CD4-positive, alpha-beta memory T cell (primary cell): Measurements from ENCODE around the gene HSPB7. TPM values are rescaled to one million over a fixed set of nuclear protein-coding genes. Genes with fewer than 3 reads are reported as not detected.
"Not testable (repeated sequence)": the region's sequence is repeated elsewhere in the genome, so short reads cannot be mapped to it uniquely, and the experiment has no call there.

Experiments used
- CTCF ChIA-PET: fragments of 350-600 bp; sonication (Branson Sonifier 250); formaldehyde crosslinking; loops from one replicate; lab custom pipeline; 2021; ENCODE audit warnings: inconsistent platforms; ENCODE audit not compliant: partially characterized antibody; lab: Charles Lee
- POLR2A ChIA-PET: fragments of 350-600 bp; sonication (Branson Sonifier 250); formaldehyde crosslinking; loops from one replicate; lab custom pipeline; 2021; ENCODE audit not compliant: partially characterized antibody; lab: Charles Lee
- DNase-seq, 5 donors: peaks; one replicate each; pipeline versions ENCODE4 v3.0.0 to v3.0.0-alpha.2; 2020 to 2022; ENCODE audit warnings: mixed read lengths in 1 of 5
- H3K27ac ChIP-seq: one replicate; pipeline ENCODE4 v1.7.0; 2013; ENCODE audit warnings: low read depth, low read length
- H3K27me3 ChIP-seq: 2 replicates; pipeline ENCODE4 v1.7.0; 2013; ENCODE audit warnings: mild to moderate bottlenecking, low read length, moderate library complexity; ENCODE audit not compliant: insufficient read depth
- H3K36me3 ChIP-seq: 2 replicates; pipeline ENCODE4 v1.7.0; 2013; ENCODE audit warnings: mild to moderate bottlenecking, low read length, moderate library complexity; ENCODE audit not compliant: insufficient read depth
- H3K4me1 ChIP-seq: 2 replicates; pipeline ENCODE4 v1.7.0; 2013; ENCODE audit warnings: mild to moderate bottlenecking, low read length, moderate library complexity; ENCODE audit not compliant: insufficient read depth
- H3K4me3 ChIP-seq, 2 donors: one replicate each; pipeline ENCODE4 v1.7.0; 2013; ENCODE audit warnings: low read length in 2 of 2, mild to moderate bottlenecking in 1 of 2
- H3K9me3 ChIP-seq, 2 donors: one replicate each; pipeline ENCODE4 v1.7.0; 2013; ENCODE audit warnings: low read length in 2 of 2, control low read depth in 1 of 2; ENCODE audit not compliant: control insufficient read depth in 1 of 2
- H3K27ac Mint-ChIP-seq, 7 donors: one replicate each; pipeline ENCODE4 v1.8.0; 2020 to 2021; ENCODE audit warnings: mixed read lengths in 7 of 7, mild to moderate bottlenecking in 6 of 7, inconsistent platforms in 3 of 7, moderate library complexity in 3 of 7
- H3K27me3 Mint-ChIP-seq, 2 donors: one replicate each; pipeline ENCODE4 v1.8.0; 2020 to 2021; ENCODE audit warnings: mixed read lengths in 2 of 2
- H3K36me3 Mint-ChIP-seq, 2 donors: one replicate each; pipeline ENCODE4 v1.8.0; 2020 to 2021; ENCODE audit warnings: mixed read lengths in 2 of 2, inconsistent platforms in 1 of 2, mild to moderate bottlenecking in 1 of 2
- H3K4me1 Mint-ChIP-seq, 4 donors: one replicate each; pipeline ENCODE4 v1.8.0; 2020 to 2021; ENCODE audit warnings: mixed read lengths in 4 of 4, mild to moderate bottlenecking in 1 of 4
- H3K4me3 Mint-ChIP-seq, 8 donors: one replicate each; pipeline ENCODE4 v1.8.0; 2020 to 2021; ENCODE audit warnings: mixed read lengths in 8 of 8, mild to moderate bottlenecking in 7 of 8, moderate library complexity in 6 of 8, inconsistent platforms in 3 of 8
- H3K9me3 Mint-ChIP-seq, 8 donors: one replicate each; pipeline ENCODE4 v1.8.0; 2020 to 2021; ENCODE audit warnings: mixed read lengths in 8 of 8, mild to moderate bottlenecking in 5 of 8, inconsistent platforms in 3 of 8, moderate library complexity in 1 of 8
- intact Hi-C: fragments of 100-400 bp; cut with micrococcal nuclease; formaldehyde crosslinking; loops from one replicate; pipeline ENCODE4 v1.15.1; 2023
- polyA plus RNA-seq, 2 donors: library from polyadenylated mRNA; unstranded; fragments of 300-500 nt; fragmentation: Illumina TruSeq; gene quantifications; one replicate each; pipeline ENCODE4 v1.2.3, GENCODE V29; 2021
- total RNA-seq, 2 experiments: library from RNA; stranded (reverse); gene quantifications; one replicate each; pipeline ENCODE4 v1.2.3, GENCODE V29; 2021

Gene HSPB7
- total and polyA plus RNA-seq, 4 experiments from 2014 or later = not detected

DNA sequence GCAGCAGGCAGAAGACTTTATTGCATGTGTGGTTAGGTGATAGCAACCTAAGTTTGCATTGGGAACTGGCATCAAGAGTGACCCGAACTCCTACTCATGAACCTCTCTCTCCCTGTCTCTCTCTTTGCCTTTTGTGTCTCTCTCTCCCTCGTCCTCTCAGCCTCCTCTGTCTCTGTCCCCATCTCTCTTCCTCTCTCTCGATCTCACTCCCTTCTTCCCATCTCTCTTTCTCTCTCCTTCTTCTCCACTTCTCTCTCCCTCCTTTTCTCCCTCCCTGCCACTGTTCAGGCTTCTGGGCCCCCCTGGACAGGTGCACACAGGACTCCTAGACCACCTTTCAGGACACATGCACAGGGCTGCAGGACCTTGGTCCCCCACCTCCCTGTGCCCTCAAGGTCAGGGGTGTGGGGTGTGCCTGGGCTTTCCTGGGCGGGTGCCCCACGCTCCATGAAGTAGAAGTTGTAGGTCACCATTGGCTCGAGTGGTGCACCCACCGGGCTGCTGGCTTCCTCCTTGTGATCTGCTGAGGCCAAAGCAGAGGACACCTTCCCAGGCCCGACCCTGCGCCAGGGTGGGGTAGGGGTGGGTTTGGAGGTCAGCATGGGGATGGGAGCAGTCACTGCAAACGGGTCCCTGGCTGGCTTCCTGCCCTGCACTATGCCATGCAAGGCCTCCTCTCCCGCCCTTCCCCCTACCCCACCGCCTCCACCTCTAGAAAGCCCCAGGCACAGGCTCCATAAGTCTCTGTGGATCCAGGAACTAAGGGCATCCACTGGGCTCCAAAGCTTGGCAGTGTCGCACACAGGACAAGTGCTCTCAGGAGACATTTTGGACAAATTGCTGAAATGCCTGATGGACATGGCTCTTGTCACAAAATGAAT is 28.7 kb downstream of the HSPB7 start:
- no peaks in the 10 kb centered on the region for H3K9me3 ChIP-seq
- H3K27ac ChIP-seq = no peak overlapping the region
- intact Hi-C loops = no loop called here
- CTCF ChIA-PET = no interaction called here
- H3K4me3 Mint-ChIP-seq = no peak overlapping the region
- H3K4me1 ChIP-seq = no peaks in the 10 kb centered on the region
- POLR2A ChIA-PET = no interaction called here
- no peaks in the 10 kb centered on the region for H3K9me3 Mint-ChIP-seq
- DNase-seq = no peak
- H3K36me3 ChIP-seq = no peaks in the 10 kb centered on the region
- peak overlapping the region in 1 of 7 donors; percentile 80 for H3K27ac Mint-ChIP-seq
- H3K4me1 Mint-ChIP-seq = no peaks in the 10 kb centered on the region
- no peak overlapping the region for H3K4me3 ChIP-seq
- no peaks in the 10 kb centered on the region for H3K27me3 Mint-ChIP-seq
- no peaks in the 10 kb centered on the region for H3K36me3 Mint-ChIP-seq
- H3K27me3 ChIP-seq = no peaks in the 10 kb centered on the region

DNA sequence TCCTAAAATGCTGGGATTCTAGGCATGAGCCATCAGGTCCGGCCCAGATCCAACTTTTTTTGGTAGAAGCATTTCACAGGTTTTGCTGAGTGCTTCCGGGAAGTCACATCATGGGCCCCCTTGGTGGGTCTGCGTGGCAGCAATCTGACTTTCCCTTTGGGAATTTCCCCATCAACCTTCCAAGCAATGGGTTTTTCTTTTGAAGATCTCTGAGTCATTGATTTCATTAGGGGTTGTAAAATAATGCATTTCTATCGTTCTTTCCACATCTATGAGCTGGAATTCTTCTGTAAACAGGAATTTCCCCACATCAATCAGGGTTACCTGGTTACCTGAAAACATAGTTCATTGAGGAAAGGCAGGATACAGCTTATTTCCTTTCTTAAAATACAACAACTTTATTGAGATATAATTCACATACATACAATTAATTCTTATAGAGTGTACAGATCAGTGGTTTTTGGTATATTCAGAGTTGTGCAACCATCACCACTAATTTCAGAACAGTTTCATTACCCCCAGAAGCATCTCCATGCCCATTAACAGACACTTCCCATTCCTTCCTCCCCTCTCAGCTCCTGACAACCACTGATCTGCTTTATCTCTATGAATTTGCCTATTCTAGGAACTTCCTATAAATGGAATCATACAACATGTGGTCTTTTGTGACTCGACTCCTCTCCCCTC is 32.1 kb downstream of the HSPB7 start:
- Mint-ChIP-seq H3K36me3 (no peaks in the 10 kb centered on the region), H3K9me3 (no peaks in the 10 kb centered on the region), H3K27ac (no peak overlapping the region), H3K4me1 (no peaks in the 10 kb centered on the region), H3K4me3 (no peak overlapping the region), H3K27me3 (no peaks in the 10 kb centered on the region)
- CTCF ChIA-PET = interaction anchor here (1.7 kb wide), 1 partner anchor 9 kb away, joined by 7 read pairs; the partner anchor contains the start of gene ZBTB17
- Histone ChIP-seq H3K4me3 (no peak overlapping the region), H3K27me3 (no peaks in the 10 kb centered on the region), H3K4me1 (no peaks in the 10 kb centered on the region), H3K27ac (no peak overlapping the region), H3K9me3 (no peaks in the 10 kb centered on the region), H3K36me3 (no peaks in the 10 kb centered on the region)
- POLR2A ChIA-PET = no interaction called here
- intact Hi-C loops = no loop called here
- no peak for DNase-seq

DNA sequence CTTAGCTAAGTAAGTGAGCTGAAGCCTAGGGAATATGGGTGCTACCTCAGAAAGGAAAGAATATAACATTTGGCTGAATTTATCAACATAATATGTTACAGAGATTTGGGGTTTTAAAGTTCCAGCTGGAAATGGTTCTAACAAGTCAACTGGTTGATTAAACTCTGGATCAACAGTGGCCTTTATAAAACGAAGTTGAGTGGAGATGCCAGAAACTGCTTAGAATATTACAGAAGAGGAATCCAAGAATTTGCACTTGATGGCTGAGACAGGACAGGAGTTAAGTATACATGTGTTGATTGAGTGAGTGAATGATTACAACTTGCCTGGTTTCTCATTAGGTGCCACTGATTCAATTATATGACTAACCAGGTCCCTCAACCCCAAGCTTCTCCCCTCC is 34.6 kb downstream of the HSPB7 start:
- ChIA-PET CTCF (no interaction called here), POLR2A (no interaction called here)
- no peaks in the 10 kb centered on the region for H3K9me3 Mint-ChIP-seq
- no peaks in the 10 kb centered on the region for H3K4me1 Mint-ChIP-seq
- H3K27me3 Mint-ChIP-seq = no peaks in the 10 kb centered on the region
- no peaks in the 10 kb centered on the region for H3K9me3 ChIP-seq
- H3K4me1 ChIP-seq = no peaks in the 10 kb centered on the region
- no peak overlapping the region for H3K4me3 Mint-ChIP-seq
- intact Hi-C loops = no loop called here
- no peaks in the 10 kb centered on the region for H3K27me3 ChIP-seq
- no peak overlapping the region for H3K4me3 ChIP-seq
- H3K36me3 Mint-ChIP-seq = no peaks in the 10 kb centered on the region
- no peak overlapping the region for H3K27ac ChIP-seq
- H3K27ac Mint-ChIP-seq = no peak overlapping the region
- no peaks in the 10 kb centered on the region for H3K36me3 ChIP-seq
- DNase-seq = no peak

DNA sequence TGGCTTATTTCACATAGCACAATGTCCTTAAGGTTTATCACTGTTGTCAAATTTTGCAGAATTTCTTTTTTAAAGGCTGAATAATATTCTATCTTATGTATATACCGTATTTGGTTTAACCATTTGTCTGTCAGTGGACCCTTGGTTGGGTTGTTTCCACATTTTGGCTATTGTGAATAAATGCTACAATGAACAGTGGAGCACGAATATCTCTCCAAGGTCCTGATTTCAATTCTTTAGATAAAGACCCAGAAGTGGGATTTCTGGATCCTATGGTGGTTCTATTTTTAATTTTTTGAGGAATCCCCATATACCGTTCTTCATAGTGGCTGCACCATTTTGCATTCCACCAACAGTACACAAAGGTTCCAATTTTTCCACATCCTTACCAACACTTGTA is 36.2 kb downstream of the HSPB7 start:
- H3K4me1 ChIP-seq = peaks cover under 1% of the 10 kb centered on the region
- H3K27me3 Mint-ChIP-seq = no peaks in the 10 kb centered on the region
- H3K36me3 ChIP-seq = no peaks in the 10 kb centered on the region
- POLR2A ChIA-PET = no interaction called here
- no peaks in the 10 kb centered on the region for H3K36me3 Mint-ChIP-seq
- peaks cover under 1 to 2% (median 1%) of the 10 kb centered on the region in 4 donors for H3K4me1 Mint-ChIP-seq
- CTCF ChIA-PET = no interaction called here
- H3K4me3 Mint-ChIP-seq = no peak overlapping the region
- H3K9me3 Mint-ChIP-seq = peaks cover 0 to under 1% (median 0%) of the 10 kb centered on the region in 8 donors
- no peaks in the 10 kb centered on the region for H3K27me3 ChIP-seq
- H3K4me3 ChIP-seq = no peak overlapping the region
- no peak for DNase-seq
- H3K9me3 ChIP-seq = no peaks in the 10 kb centered on the region
- H3K27ac Mint-ChIP-seq = no peak overlapping the region
- no peak overlapping the region for H3K27ac ChIP-seq
- intact Hi-C loops = no loop called here

DNA sequence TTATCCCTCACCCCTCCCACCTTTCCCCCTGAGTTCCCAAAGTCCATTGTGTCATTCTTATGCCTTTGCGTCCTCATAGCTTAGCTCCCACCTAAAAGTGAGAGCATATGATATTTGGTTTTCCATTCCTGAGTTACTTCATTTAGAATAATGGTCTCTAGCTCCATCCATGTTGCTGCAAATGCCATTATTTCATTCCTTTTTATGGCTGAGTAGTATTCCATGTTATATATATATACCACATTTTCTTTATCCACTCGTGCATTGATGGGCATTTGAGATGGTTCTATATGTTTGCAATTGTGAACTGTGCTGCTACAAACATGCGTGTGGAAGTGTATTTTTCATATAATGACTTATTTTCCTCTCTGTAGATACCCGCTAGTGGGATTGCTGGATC is 39.9 kb downstream of the HSPB7 start:
- peak overlapping the region in 2 of 7 donors; percentile 19 to 74 for H3K27ac Mint-ChIP-seq
- H3K36me3 Mint-ChIP-seq = peaks cover 7 to 20% of the 10 kb centered on the region in 2 donors
- peak overlapping the region in 1 of 8 donors; percentile 39 for H3K4me3 Mint-ChIP-seq
- H3K4me3 ChIP-seq, CTCF ChIA-PET, H3K27ac ChIP-seq, H3K36me3 ChIP-seq, POLR2A ChIA-PET, H3K9me3 ChIP-seq, H3K9me3 Mint-ChIP-seq, H3K27me3 Mint-ChIP-seq, DNase-seq, H3K27me3 ChIP-seq: not testable (repeated sequence)
- intact Hi-C loops = loop anchor here (10.0 kb wide), 2 partner anchors 387 to 453 kb away; partner anchors contain the start of genes CASP9, DNAJC16 and SZRD1
- peaks cover 18 to 34% (median 25%) of the 10 kb centered on the region in 4 donors for H3K4me1 Mint-ChIP-seq
- peaks cover 21% of the 10 kb centered on the region for H3K4me1 ChIP-seq

DNA sequence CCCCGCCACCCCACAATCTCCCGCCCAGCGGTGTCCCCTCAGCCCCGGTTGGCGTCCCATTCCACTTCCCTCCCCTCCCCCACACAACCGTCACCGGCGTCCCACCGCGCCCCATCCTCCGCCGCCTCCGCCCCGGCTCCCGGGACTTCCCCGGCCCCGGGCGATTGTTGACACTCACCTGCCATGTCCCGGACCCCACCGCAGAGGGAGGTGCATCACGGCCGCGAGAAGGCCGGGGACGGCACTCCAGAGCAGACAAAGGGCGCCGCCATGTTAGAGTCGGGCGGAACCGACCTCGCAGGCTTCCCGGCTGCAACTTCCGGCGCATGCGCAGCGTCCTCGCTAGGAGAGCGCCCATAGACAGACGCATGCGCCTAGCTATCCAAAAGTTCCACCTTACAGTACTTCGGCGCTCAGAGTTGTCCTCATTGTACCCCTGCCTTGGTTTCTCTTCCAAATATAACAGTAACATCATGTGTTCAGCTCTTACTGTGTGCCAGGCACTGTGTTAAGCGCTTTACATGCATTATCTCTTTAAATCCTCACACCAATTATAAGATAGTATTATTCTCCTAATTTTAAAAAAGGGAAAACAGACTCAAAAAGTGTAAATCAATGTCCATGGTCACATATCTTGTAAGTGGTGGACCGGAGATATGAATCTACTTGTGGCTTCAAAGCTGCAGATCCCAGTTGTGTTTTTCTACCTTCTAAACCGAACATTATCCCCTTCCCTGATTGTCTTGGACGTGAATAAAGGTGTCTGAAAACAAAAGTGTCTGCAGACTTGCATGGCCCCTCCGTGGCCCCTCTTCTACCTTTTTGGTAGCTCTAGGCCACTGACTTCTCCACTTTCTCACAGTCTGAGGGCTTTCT is 41.8 kb downstream of the HSPB7 start, which contains the start of gene ZBTB17:
Gene ZBTB17, minus strand, starts transcription at position 297 of the 876 bp plus-strand sequence. CDS start 27,606 bp downstream, outside the sequence.
- H3K27ac Mint-ChIP-seq = peak within 1 kb of the TSS; percentile 88 to 96 (median 94)
- intact Hi-C loops = loop anchor here (1.0 to 10.0 kb wide), 4 partner anchors 27 to 451 kb away; partner anchors contain the start of genes CASP9, DNAJC16 and SZRD1
- ChIA-PET CTCF (interaction anchor here (0.9 to 2.2 kb wide), 9 partner anchors 10 to 185 kb away, joined by 3 to 10 read pairs (median 5); no protein-coding TSS in a partner anchor), POLR2A (interaction anchor here (0.7 to 2.7 kb wide), 12 partner anchors 10 to 376 kb away, joined by 3 to 26 read pairs (median 4); partner anchors contain the start of genes FBXO42 and SPEN)
- H3K4me3 Mint-ChIP-seq = peak within 1 kb of the TSS; percentile 87 to 97 (median 89)
- H3K36me3 ChIP-seq = peaks cover 13% of the 10 kb centered on the region
- H3K4me1 Mint-ChIP-seq = peaks cover 22 to 43% (median 32%) of the 10 kb centered on the region in 4 donors
- H3K4me3 ChIP-seq = peak within 1 kb of the TSS; percentile 43 to 83
- peaks cover 25% of the 10 kb centered on the region for H3K4me1 ChIP-seq
- peak within 1 kb of the TSS; percentile 70 for H3K27ac ChIP-seq
- no peaks in the 10 kb centered on the region for H3K9me3 ChIP-seq
- peaks cover 19 to 32% of the 10 kb centered on the region in 2 donors for H3K36me3 Mint-ChIP-seq
- no peaks in the 10 kb centered on the region for H3K27me3 ChIP-seq
- peak; percentile 94 to 96 (median 95) for DNase-seq
- no peaks in the 10 kb centered on the region for H3K27me3 Mint-ChIP-seq
- peaks cover 0 to 2% (median 0%) of the 10 kb centered on the region in 8 donors for H3K9me3 Mint-ChIP-seq
